HG03060 (cell line): ENCODE results near the gene FBXW9.
"Not testable (repeated sequence)": the region's sequence is repeated elsewhere in the genome, so short reads cannot be mapped to it uniquely, and the experiment has no call there.

Experiments
- ATAC-seq: cut with Tn5 transposase; IDR thresholded peaks from one replicate; pipeline ENCODE4 v1.9.1; 2021; ENCODE audit warnings: low read depth, moderate number of reproducible peaks; ENCODE audit not compliant: unreplicated experiment

FBXW9 gene

GRCh38 chr19:12696366-12697335, at the start of gene FBXW9:
Gene FBXW9, minus strand, starts transcription at chr19:12696631. Its CDS starts 50 bp downstream, at chr19:12696581.
- peak; percentile 63 for ATAC-seq

DNA sequence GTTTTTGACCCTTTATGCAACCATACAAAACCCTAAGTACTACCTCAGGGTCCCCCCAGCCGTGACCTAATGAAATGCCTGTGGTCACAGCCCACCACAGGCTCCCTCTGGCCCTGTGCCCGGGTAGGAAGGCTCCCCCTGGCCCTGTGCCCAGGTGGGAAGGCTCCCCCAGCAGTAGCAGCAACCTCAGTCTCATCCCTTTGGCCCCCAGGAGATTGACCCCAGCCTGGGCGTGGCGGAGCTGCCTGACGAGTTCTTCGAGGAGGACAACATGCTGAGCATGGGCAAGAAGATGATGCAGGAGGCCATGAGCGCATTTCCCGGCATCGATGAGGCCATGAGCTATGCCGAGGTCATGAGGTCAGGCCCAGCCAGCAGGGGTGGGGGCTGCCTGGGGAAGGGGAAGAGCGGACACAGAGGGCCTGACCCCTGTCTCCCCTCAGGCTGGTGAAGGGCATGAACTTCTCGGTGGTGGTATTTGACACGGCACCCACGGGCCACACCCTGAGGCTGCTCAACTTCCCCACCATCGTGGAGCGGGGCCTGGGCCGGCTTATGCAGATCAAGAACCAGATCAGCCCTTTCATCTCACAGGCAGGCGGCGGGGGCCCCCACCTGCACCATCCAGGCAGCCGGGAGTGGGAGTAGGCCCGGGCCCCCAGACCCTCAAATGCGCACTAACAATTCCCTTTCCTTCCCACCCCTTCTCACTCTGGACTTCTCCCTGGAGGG, 48.9 kb upstream of the FBXW9 start:
- no peak for ATAC-seq

- no peak for ATAC-seq
These were observed 41.5 kb upstream of the FBXW9 start for GRCh38 chr19:12737835-12738351.

GRCh38 chr19:12736995-12737834, 40.8 kb upstream of the FBXW9 start, which contains the start of gene GET3:
Gene GET3, plus strand, starts transcription at chr19:12737497. Its CDS starts 9 bp downstream, at chr19:12737506.
- ATAC-seq: peak; percentile 61

GRCh38 chr19:12733369-12734214, 37.2 kb upstream of the FBXW9 start:
- no peak for ATAC-seq

DNA sequence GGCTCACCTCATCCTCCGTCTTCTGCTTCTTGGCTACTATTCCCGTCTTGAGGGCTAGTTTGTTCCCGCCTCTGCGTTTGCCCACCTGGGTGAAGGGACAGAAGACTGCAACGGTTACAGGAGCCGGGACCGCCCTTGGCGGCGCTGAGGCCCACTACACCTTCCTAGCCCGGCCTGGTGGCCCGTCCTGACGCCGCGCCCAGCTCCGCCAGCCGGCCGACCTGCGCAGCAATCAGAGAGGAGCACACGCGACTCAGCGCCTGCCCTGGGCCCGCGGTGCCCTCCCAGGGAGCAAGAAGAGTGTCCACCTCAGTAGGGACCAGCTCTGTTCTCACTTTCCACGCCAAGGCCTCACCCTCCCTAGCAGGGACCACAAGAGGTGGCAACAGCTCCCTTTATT, 34.9 kb upstream of the FBXW9 start:
- ATAC-seq: no peak

- no peak for ATAC-seq
These were observed 33.6 kb upstream of the FBXW9 start for GRCh38 chr19:12730064-12730463.

- ATAC-seq: no peak
These were observed 31.5 kb upstream of the FBXW9 start for GRCh38 chr19:12727745-12728433.

GRCh38 chr19:12726988-12727316, 30.5 kb upstream of the FBXW9 start:
- ATAC-seq: no peak

- not testable (repeated sequence) for ATAC-seq
These were observed 29.2 kb upstream of the FBXW9 start for GRCh38 chr19:12725612-12726011.

- ATAC-seq: no peak
These were observed 27.4 kb upstream of the FBXW9 start, which contains the start of gene TNPO2 for GRCh38 chr19:12723641-12724426. Gene TNPO2, minus strand, starts transcription at chr19:12723932. Its CDS starts 2,955 bp downstream, at chr19:12720977.

GRCh38 chr19:12723381-12723640, 26.9 kb upstream of the FBXW9 start:
- ATAC-seq: no peak

GRCh38 chr19:12722566-12723380, 26.3 kb upstream of the FBXW9 start:
- ATAC-seq: peak; percentile 71

GRCh38 chr19:12721656-12722565, 25.5 kb upstream of the FBXW9 start:
- ATAC-seq: no peak

- no peak for ATAC-seq
These were observed 24.6 kb upstream of the FBXW9 start for GRCh38 chr19:12720851-12721655.

DNA sequence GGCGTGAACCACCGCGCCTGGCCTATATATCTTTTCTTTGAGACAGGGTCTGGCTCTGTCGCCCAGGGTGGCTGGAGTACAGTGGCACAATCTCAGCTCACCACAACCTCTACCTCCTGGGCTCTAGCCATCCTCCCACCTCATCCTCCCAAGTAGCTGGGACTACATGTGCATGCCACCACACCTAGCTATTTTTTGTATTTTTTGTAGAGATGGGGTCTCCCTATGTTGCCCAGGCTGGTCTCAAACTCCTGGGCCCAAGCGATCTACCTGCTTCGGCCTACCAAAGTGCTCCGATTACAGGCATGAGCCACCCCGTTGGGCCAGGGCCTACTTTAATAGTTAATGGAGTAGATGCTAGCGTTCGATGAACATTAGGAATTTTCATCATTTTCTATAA, 23.9 kb upstream of the FBXW9 start:
- no peak for ATAC-seq
